ENCODE measurements around the gene WDR31. TPM values are rescaled to one million over a fixed set of nuclear protein-coding genes. Genes with fewer than 3 reads are reported as not detected.

WDR31 gene
- total RNA-seq, 1 experiment from 2014 or later: 1.7 TPM

GRCh38 chr9:113299800-113300292 lies 40.2 kb downstream of the WDR31 start:
- no peak for DNase-seq
- H3K79me2 ChIP-seq (ENCODE audit: low read length): no peaks in the 10 kb centered on the region
- no TSS peak for BruUV-seq (replicated peaks)
- H3K9me2 ChIP-seq (replicated peaks; ENCODE audit: low read length): no peaks in the 10 kb centered on the region
- H3K9ac ChIP-seq (ENCODE audit: low read length): no peak overlapping the region
- no peak for ATAC-seq
- no peaks in the 10 kb centered on the region for H3F3A ChIP-seq (ENCODE audit: low read length, unreplicated experiment)
- H3K27ac ChIP-seq (ENCODE audit: low read length): no peak overlapping the region
- H3K27me3 ChIP-seq (ENCODE audit: low read length): no peaks in the 10 kb centered on the region
- ChIA-PET POLR2A (ENCODE audit: unreplicated experiment) (no interaction called here), CTCF (no interaction called here)
- H4K20me1 ChIP-seq (ENCODE audit: low read length): no peaks in the 10 kb centered on the region
- TF ChIP-seq EZH2phosphoT487 (IDR thresholded peaks at IDR 0.05; ENCODE audit: borderline replicate concordance, low read length): no peak
- TF ChIP-seq, protein P1, sequence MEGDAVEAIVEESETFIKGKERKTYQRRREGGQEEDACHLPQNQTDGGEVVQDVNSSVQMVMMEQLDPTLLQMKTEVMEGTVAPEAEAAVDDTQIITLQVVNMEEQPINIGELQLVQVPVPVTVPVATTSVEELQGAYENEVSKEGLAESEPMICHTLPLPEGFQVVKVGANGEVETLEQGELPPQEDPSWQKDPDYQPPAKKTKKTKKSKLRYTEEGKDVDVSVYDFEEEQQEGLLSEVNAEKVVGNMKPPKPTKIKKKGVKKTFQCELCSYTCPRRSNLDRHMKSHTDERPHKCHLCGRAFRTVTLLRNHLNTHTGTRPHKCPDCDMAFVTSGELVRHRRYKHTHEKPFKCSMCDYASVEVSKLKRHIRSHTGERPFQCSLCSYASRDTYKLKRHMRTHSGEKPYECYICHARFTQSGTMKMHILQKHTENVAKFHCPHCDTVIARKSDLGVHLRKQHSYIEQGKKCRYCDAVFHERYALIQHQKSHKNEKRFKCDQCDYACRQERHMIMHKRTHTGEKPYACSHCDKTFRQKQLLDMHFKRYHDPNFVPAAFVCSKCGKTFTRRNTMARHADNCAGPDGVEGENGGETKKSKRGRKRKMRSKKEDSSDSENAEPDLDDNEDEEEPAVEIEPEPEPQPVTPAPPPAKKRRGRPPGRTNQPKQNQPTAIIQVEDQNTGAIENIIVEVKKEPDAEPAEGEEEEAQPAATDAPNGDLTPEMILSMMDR (conservative IDR thresholded peaks at IDR 0.05; ENCODE audit: low read depth, low read length): no peak
- TF ChIP-seq EZH2 (IDR thresholded peaks at IDR 0.05; ENCODE audit: low read length, unreplicated experiment): no peak
- intact Hi-C loops (cut with micrococcal nuclease): loop anchor here (10.0 kb wide), 1 partner anchor 355 kb away; no protein-coding TSS in a partner anchor
- H3K36me3 ChIP-seq (ENCODE audit: low read depth, low read length): no peaks in the 10 kb centered on the region
- H2AFZ ChIP-seq (ENCODE audit: low read length): no peak overlapping the region
- H3K4me3 ChIP-seq (ENCODE audit: low read length): no peak overlapping the region
- no peaks in the 10 kb centered on the region for H3K4me1 ChIP-seq (ENCODE audit: insufficient read depth, low read length)
- no peak overlapping the region for H3K4me2 ChIP-seq (ENCODE audit: low read length)
- H3K9me3 ChIP-seq (ENCODE audit: low read length): no peaks in the 10 kb centered on the region

DNA sequence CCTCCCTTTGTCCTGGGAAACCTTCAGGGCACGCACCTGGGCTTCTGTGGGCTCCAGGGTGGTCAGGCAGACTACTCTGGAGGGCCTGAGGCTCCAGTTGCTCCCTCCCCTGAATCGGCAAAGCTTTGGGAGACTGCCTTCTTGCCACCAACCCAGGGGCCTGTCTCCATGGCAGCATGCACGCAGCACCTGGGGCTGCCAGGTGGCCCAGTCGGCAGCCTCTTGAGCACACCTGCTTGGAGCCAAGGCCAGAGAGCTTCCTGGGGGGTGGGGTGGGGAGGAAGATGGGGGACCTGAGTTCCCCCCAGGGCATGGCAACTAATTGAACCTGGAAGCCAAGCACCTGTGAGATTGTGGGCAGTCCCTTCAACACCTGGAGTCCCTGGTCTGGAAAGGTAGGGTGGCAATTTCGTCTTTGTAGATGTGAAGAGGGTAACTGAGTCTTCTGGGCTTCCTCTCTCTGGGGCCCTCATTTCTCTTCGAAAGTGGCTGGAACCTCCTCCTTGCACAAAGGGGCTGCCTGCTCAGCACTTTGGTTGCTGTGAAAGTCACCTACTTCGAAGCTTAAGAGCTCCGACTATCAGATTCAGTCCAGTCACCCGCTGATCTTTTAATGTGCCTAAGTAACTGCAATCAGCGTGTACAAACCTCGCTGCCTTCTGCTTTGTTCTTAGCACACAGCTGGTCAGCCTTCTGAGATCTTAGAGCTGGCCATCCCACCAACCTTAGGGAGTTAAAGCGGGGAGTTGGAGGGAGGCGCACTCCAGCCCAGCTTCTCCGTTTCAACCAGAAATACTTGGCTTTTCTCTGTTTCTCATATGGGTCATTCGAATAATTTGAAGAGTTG lies 40.9 kb downstream of the WDR31 start:
- DNase-seq: no peak
- intact Hi-C loops (cut with micrococcal nuclease): no loop called here
- no peaks in the 10 kb centered on the region for H4K20me1 ChIP-seq (ENCODE audit: low read length)
- H3K9me3 ChIP-seq (ENCODE audit: low read length): no peaks in the 10 kb centered on the region
- BruUV-seq (replicated peaks): no TSS peak
- TF ChIP-seq EZH2phosphoT487 (IDR thresholded peaks at IDR 0.05; ENCODE audit: borderline replicate concordance, low read length) (no peak), EZH2 (IDR thresholded peaks at IDR 0.05; ENCODE audit: low read length, unreplicated experiment) (no peak)
- TF ChIP-seq, protein P1 (conservative IDR thresholded peaks at IDR 0.05; ENCODE audit: low read depth, low read length): no peak
- no peaks in the 10 kb centered on the region for H3K36me3 ChIP-seq (ENCODE audit: low read depth, low read length)
- no peaks in the 10 kb centered on the region for H3K27me3 ChIP-seq (ENCODE audit: low read length)
- no peak overlapping the region for H2AFZ ChIP-seq (ENCODE audit: low read length)
- ChIA-PET POLR2A (ENCODE audit: unreplicated experiment) (no interaction called here), CTCF (no interaction called here)
- H3F3A ChIP-seq (ENCODE audit: low read length, unreplicated experiment): no peaks in the 10 kb centered on the region
- no peak overlapping the region for H3K9ac ChIP-seq (ENCODE audit: low read length)
- H3K4me3 ChIP-seq (ENCODE audit: low read length): no peak overlapping the region
- H3K4me1 ChIP-seq (ENCODE audit: insufficient read depth, low read length): no peaks in the 10 kb centered on the region
- no peaks in the 10 kb centered on the region for H3K9me2 ChIP-seq (replicated peaks; ENCODE audit: low read length)
- H3K4me2 ChIP-seq (ENCODE audit: low read length): no peak overlapping the region
- H3K27ac ChIP-seq (ENCODE audit: low read length): no peak overlapping the region
- ATAC-seq: no peak
- H3K79me2 ChIP-seq (ENCODE audit: low read length): no peaks in the 10 kb centered on the region

GRCh38 chr9:113298311-113298710 lies 41.8 kb downstream of the WDR31 start:
- no peak overlapping the region for H3K27ac ChIP-seq (ENCODE audit: low read length)
- CTCF ChIA-PET: no interaction called here
- H2AFZ ChIP-seq (ENCODE audit: low read length): no peak overlapping the region
- no peak overlapping the region for H3K9ac ChIP-seq (ENCODE audit: low read length)
- H4K20me1 ChIP-seq (ENCODE audit: low read length): no peaks in the 10 kb centered on the region
- no peak overlapping the region for H3K4me3 ChIP-seq (ENCODE audit: low read length)
- DNase-seq (no peak), ATAC-seq (no peak)
- H3K4me2 ChIP-seq (ENCODE audit: low read length): no peak overlapping the region
- H3F3A ChIP-seq (ENCODE audit: low read length, unreplicated experiment): no peaks in the 10 kb centered on the region
- no peaks in the 10 kb centered on the region for H3K4me1 ChIP-seq (ENCODE audit: insufficient read depth, low read length)
- H3K27me3 ChIP-seq (ENCODE audit: low read length): no peaks in the 10 kb centered on the region
- no TSS peak for BruUV-seq (replicated peaks)
- no peaks in the 10 kb centered on the region for H3K79me2 ChIP-seq (ENCODE audit: low read length)
- TF ChIP-seq EZH2 (IDR thresholded peaks at IDR 0.05; ENCODE audit: low read length, unreplicated experiment): no peak
- no peak for TF ChIP-seq EZH2phosphoT487 (IDR thresholded peaks at IDR 0.05; ENCODE audit: borderline replicate concordance, low read length)
- TF ChIP-seq, protein P1 (conservative IDR thresholded peaks at IDR 0.05; ENCODE audit: low read depth, low read length): no peak
- 0 out of 2 replicates have a peak, but pooled peaks cover 2% of the 10 kb centered on the region for H3K36me3 ChIP-seq (ENCODE audit: low read depth, low read length)
- intact Hi-C loops (cut with micrococcal nuclease): no loop called here
- H3K9me3 ChIP-seq (ENCODE audit: low read length): no peaks in the 10 kb centered on the region
- POLR2A ChIA-PET (ENCODE audit: unreplicated experiment): no interaction called here
- H3K9me2 ChIP-seq (replicated peaks; ENCODE audit: low read length): no peaks in the 10 kb centered on the region
